HG03460 (cell line): ENCODE results near the gene CADM2.

Experiments used
- ATAC-seq: cut with Tn5 transposase; IDR thresholded peaks from one replicate; pipeline ENCODE4 v1.9.1; 2021; ENCODE audit not compliant: unreplicated experiment

The CADM2 gene

GRCh38 chr3:84983490-84983889, 24.7 kb downstream of the CADM2 start:
- ATAC-seq: no peak

- ATAC-seq: no peak
Observed at GRCh38 chr3:84984429-84984828, 25.6 kb downstream of the CADM2 start.

GRCh38 chr3:84985795-84986194, 27.0 kb downstream of the CADM2 start:
- no peak for ATAC-seq

- no peak for ATAC-seq
Observed at GRCh38 chr3:84987706-84988504, 29.1 kb downstream of the CADM2 start.

GRCh38 chr3:84989102-84989501, 30.3 kb downstream of the CADM2 start:
- ATAC-seq: no peak

GRCh38 chr3:84991422-84991900, 32.7 kb downstream of the CADM2 start:
- ATAC-seq: no peak

GRCh38 chr3:84993956-84994355, 35.2 kb downstream of the CADM2 start:
- no peak for ATAC-seq

- no peak for ATAC-seq
Observed at GRCh38 chr3:84998545-84998944, 39.8 kb downstream of the CADM2 start.

GRCh38 chr3:85003479-85003878, 44.7 kb downstream of the CADM2 start:
- no peak for ATAC-seq

- no peak for ATAC-seq
Observed at GRCh38 chr3:85004147-85004546, 45.4 kb downstream of the CADM2 start.

- ATAC-seq: no peak
Observed at GRCh38 chr3:85005946-85006345, 47.2 kb downstream of the CADM2 start.

- ATAC-seq: no peak
Observed at GRCh38 chr3:85007195-85008094, 48.7 kb downstream of the CADM2 start.

- no peak for ATAC-seq
Observed at GRCh38 chr3:85020828-85021227, 62.0 kb downstream of the CADM2 start.

- ATAC-seq: no peak
Observed at GRCh38 chr3:85030052-85030451, 71.3 kb downstream of the CADM2 start.

GRCh38 chr3:85037203-85037602, 78.4 kb downstream of the CADM2 start:
- no peak for ATAC-seq

- ATAC-seq: no peak
Observed at GRCh38 chr3:85041001-85041400, 82.2 kb downstream of the CADM2 start.

- no peak for ATAC-seq
Observed at GRCh38 chr3:85041562-85042055, 82.8 kb downstream of the CADM2 start.

GRCh38 chr3:85050821-85051220, 92.0 kb downstream of the CADM2 start:
- no peak for ATAC-seq

GRCh38 chr3:85051786-85052185, 93.0 kb downstream of the CADM2 start:
- ATAC-seq: no peak

- ATAC-seq: no peak
Observed at GRCh38 chr3:85053626-85054025, 94.8 kb downstream of the CADM2 start.

GRCh38 chr3:85054579-85054978, 95.8 kb downstream of the CADM2 start:
- ATAC-seq: no peak

GRCh38 chr3:85068911-85069310, 110.1 kb downstream of the CADM2 start:
- ATAC-seq: no peak
